SU-DHL-6 (cell line): ENCODE measurements around the gene FAU.

Experiments
- H2AFZ ChIP-seq: fragments of 200-600 bp; sonication (generic); 2 replicates; pipeline ENCODE4 v1.6.1; 2014; ENCODE audit warnings: low read depth, mild to moderate bottlenecking, moderate library complexity, mixed read lengths, antibody characterized with exemption, low read length; ENCODE audit not compliant: severe bottlenecking
- H3F3A ChIP-seq: fragments of 200-600 bp; shearing (Covaris generic); 2 replicates; pipeline ENCODE4 v1.6.0; 2016; ENCODE audit warnings: antibody characterized with exemption, mild to moderate bottlenecking; ENCODE audit not compliant: insufficient read depth
- H3K27ac ChIP-seq: fragments of 200-600 bp; sonication (generic); 2 replicates; pipeline ENCODE4 v1.5.1; 2016; ENCODE audit warnings: low read depth, mild to moderate bottlenecking, low read length, moderate library complexity, mixed read lengths
- H3K27me3 ChIP-seq: fragments of 200-600 bp; sonication (generic), shearing (Covaris generic); 2 replicates; pipeline ENCODE4 v1.6.0; 2014; ENCODE audit warnings: mild to moderate bottlenecking, low read length
- H3K36me3 ChIP-seq: fragments of 200-600 bp; sonication (generic); 2 replicates; pipeline ENCODE4 v1.6.1; 2014; ENCODE audit warnings: mild to moderate bottlenecking, low read length, mixed read lengths
- H3K4me2 ChIP-seq: fragments of 300-600, 200-600 bp; shearing (Covaris generic), sonication (generic); 2 replicates; pipeline ENCODE4 v1.6.0; 2014; ENCODE audit warnings: low read length, low read depth, mild to moderate bottlenecking; ENCODE audit not compliant: poor library complexity, severe bottlenecking
- H3K4me3 ChIP-seq: fragments of 200-600 bp; sonication (generic); 2 replicates; pipeline ENCODE4 v1.5.1; 2014; ENCODE audit warnings: antibody characterized with exemption, low read length, mild to moderate bottlenecking, mixed read lengths; ENCODE audit not compliant: insufficient read depth, poor library complexity, severe bottlenecking
- H3K79me2 ChIP-seq: fragments of 200-600 bp; sonication (generic); 2 replicates; pipeline ENCODE4 v1.6.1; 2014; ENCODE audit warnings: mild to moderate bottlenecking, low read length, moderate library complexity; ENCODE audit not compliant: insufficient read depth
- H3K9ac ChIP-seq: fragments of 200-600 bp; sonication (generic); 2 replicates; pipeline ENCODE4 v1.7.0; 2014; ENCODE audit warnings: mild to moderate bottlenecking, low read length
- H3K9me2 ChIP-seq: fragments of 200-600 bp; sonication (generic); replicated peaks from 2 replicates; pipeline ENCODE4 v1.6.1; 2014; ENCODE audit warnings: low read length; ENCODE audit not compliant: insufficient read depth
- H3K9me3 ChIP-seq: fragments of 200-600 bp; sonication (generic); 2 replicates; pipeline ENCODE4 v1.6.1; 2014; ENCODE audit warnings: low read length, mixed read lengths; ENCODE audit not compliant: insufficient read depth
- H4K20me1 ChIP-seq: fragments of 200-600 bp; sonication (generic); 2 replicates; pipeline ENCODE4 v1.6.1; 2014; ENCODE audit warnings: low read depth, mild to moderate bottlenecking, antibody characterized with exemption, low read length, moderate library complexity, mixed read lengths
- EZH2phosphoT487 ChIP-seq: fragments of 200-600 bp; sonication (generic), shearing (Covaris generic); conservative IDR thresholded peaks from 2 replicates; pipeline ENCODE4 v1.6.1; 2018; ENCODE audit warnings: mild to moderate bottlenecking, antibody characterized with exemption, low read length, moderate library complexity, mixed read lengths
- TF ChIP-seq, protein P1 (sequence below): fragments of 200-600 bp; sonication (generic); IDR thresholded peaks from one replicate; pipeline ENCODE4 v1.5.1; 2017; ENCODE audit warnings: antibody characterized with exemption, mild to moderate bottlenecking, low read length, moderate library complexity; ENCODE audit not compliant: insufficient read depth, poor library complexity, severe bottlenecking

The FAU gene

DNA sequence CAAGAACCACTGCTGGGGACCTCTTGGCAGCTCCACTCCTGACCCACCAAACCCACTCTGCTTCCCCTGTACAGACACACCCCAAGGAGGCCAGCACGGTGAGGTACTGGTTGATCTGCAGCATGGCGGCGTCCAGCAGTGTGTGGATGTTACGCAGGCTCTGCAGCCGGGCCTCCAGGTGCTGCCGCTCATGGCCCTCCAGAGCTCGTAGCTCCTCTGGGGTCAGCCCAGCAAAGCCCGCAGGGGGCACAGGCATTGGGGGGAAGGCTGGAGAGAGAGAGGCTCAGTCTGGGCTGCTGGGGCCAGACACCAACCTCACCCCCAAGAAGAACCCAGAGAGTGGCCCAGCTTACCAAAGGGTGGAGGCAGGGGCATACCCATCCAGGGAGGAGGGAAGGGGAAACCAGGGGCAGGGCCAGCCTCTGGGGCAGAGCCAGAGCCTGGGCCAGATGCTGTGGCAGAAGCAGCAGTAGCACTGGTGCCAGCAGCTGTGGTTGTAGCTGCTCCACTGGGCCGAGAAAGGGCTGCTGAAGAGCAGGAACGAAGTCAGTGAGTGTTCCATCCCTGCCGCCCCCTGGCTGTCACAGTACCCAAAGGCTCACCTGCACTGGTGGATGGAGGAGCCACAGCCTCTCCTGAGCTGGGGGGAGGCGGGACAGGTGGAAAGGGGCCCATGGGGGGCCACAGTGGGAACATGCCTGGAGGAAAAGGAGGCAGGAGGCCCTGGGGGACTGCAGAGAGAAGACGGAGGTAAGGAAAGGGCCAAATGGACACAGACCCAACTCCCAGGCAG is 7.9 kb upstream of the FAU start:
- Histone ChIP-seq H3K9me2 (no peaks in the 10 kb centered on the region), H3K4me2 (peak overlapping the region; percentile 99), H3K4me3 (no peak overlapping the region), H3K36me3 (peaks cover 22% of the 10 kb centered on the region; the same call in 1 of the 2 replicates), H3K9ac (peak overlapping the region; percentile 97; the same call in 1 of the 2 replicates), H3K79me2 (peaks cover 27% of the 10 kb centered on the region), H3K9me3 (no peaks in the 10 kb centered on the region), H3F3A (peaks cover 67% of the 10 kb centered on the region), H3K27me3 (no peaks in the 10 kb centered on the region), H3K27ac (peak overlapping the region; percentile 100), H2AFZ (no peak overlapping the region), H4K20me1 (no peaks in the 10 kb centered on the region)
- TF ChIP-seq EZH2phosphoT487: no peak
- TF ChIP-seq, protein P1, sequence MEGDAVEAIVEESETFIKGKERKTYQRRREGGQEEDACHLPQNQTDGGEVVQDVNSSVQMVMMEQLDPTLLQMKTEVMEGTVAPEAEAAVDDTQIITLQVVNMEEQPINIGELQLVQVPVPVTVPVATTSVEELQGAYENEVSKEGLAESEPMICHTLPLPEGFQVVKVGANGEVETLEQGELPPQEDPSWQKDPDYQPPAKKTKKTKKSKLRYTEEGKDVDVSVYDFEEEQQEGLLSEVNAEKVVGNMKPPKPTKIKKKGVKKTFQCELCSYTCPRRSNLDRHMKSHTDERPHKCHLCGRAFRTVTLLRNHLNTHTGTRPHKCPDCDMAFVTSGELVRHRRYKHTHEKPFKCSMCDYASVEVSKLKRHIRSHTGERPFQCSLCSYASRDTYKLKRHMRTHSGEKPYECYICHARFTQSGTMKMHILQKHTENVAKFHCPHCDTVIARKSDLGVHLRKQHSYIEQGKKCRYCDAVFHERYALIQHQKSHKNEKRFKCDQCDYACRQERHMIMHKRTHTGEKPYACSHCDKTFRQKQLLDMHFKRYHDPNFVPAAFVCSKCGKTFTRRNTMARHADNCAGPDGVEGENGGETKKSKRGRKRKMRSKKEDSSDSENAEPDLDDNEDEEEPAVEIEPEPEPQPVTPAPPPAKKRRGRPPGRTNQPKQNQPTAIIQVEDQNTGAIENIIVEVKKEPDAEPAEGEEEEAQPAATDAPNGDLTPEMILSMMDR: no peak

DNA sequence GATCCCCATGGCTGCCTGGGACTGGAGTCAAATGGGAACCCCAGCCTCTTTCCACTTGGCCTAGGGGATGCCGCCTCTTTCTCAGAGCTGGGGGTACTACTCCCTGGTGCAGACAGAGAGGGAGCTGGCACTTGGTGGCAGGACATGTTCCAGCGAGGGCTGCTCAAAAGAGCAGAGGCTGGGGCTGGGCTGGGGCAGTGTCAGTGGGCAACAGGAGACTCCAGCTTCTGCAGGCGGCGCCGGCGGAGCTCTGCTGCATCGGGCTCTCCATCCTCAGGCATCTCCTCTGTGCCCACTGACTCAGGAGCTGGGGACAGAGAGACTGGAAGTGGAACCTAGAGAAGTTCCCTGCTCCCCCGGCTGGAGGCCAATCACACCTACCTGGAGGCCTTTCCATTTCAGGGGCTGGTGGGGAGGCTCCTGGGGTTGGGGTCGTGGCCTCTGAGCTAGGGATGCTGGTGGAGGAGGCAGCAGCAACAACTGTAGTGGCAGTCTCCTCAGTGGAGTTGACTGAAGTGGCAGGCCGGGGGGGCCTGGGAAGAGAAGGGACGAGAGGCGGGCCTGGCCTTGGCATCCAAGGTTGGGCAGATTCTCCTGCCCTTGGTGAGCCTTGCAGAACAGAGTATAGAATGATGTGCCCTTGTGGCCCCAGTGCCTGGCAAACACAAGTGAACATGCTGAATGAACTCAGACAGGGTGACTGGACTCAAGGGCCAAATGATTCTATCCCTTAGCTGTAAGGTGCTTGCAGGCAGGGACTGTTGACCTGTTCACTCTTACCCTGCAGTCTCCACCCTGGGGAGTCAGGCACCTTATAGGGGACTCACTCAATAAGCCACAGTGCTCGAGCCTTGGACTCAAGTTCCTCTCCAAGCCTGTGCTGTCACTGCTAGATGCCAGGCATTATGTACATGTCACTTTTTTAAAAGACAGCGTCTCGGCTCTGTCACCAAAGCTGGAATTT is 6.5 kb upstream of the FAU start:
- H3K9me2 ChIP-seq: no peaks in the 10 kb centered on the region
- H3K9ac ChIP-seq: no peak overlapping the region
- no peaks in the 10 kb centered on the region for H4K20me1 ChIP-seq
- H3K27ac ChIP-seq: peak overlapping the region; percentile 100; the same call in 1 of the 2 replicates
- no peak overlapping the region for H3K4me3 ChIP-seq
- no peaks in the 10 kb centered on the region for H3K27me3 ChIP-seq
- no peak overlapping the region for H2AFZ ChIP-seq
- H3K4me2 ChIP-seq: no peak overlapping the region
- peaks cover 61% of the 10 kb centered on the region for H3F3A ChIP-seq
- peaks cover 22% of the 10 kb centered on the region; the same call in 1 of the 2 replicates for H3K36me3 ChIP-seq
- peaks cover 22% of the 10 kb centered on the region; the same call in 1 of the 2 replicates for H3K79me2 ChIP-seq
- H3K9me3 ChIP-seq: no peaks in the 10 kb centered on the region
- TF ChIP-seq EZH2phosphoT487: no peak
- TF ChIP-seq, protein P1: no peak

DNA sequence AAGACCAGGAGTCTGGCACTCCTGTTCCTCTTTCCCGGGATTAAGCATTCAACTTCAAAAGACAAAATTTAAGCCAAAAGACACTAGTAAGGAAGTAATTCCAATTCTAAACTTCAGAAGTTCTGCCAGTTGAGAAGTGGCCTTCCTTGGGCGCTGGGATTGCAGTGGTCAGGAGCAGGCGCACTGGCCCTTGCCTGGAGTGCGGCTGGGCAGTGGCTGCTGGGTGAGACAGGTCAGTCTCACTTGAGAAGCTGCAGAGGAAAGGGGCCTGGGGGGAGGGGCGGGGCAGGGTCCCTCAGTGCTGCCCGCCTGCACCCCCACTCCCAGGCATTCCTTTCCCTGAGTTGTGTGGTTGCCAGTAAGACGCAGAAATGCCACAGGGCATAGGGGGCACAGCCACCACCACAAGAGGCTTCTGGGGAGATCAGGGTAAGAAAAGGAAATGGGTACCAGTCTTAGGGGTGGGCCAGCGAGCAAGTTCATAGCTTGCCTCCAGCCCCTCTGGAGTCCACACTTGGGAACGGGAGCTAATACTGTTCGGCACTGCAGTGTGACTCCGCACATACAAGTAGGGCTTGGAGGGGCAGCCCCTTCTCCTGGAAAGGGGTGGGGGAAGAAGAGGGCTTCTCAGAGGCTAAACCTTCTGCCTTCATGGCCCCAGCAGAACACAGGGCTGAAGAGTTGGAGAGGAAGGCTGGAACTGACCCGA is 5.7 kb upstream of the FAU start:
- H3K9me3 ChIP-seq: no peaks in the 10 kb centered on the region
- H3K27me3 ChIP-seq: no peaks in the 10 kb centered on the region
- TF ChIP-seq, protein P1: no peak
- TF ChIP-seq EZH2phosphoT487: no peak
- peak overlapping the region; percentile 33; the same call in 1 of the 2 replicates for H3K27ac ChIP-seq
- no peaks in the 10 kb centered on the region for H3K9me2 ChIP-seq
- H3K4me3 ChIP-seq: no peak overlapping the region
- peaks cover 17% of the 10 kb centered on the region; the same call in 1 of the 2 replicates for H3K36me3 ChIP-seq
- no peaks in the 10 kb centered on the region for H4K20me1 ChIP-seq
- peaks cover 21% of the 10 kb centered on the region for H3K79me2 ChIP-seq
- H2AFZ ChIP-seq: no peak overlapping the region
- peaks cover 53% of the 10 kb centered on the region for H3F3A ChIP-seq
- no peak overlapping the region for H3K9ac ChIP-seq
- H3K4me2 ChIP-seq: no peak overlapping the region
